Activated CD8-positive, alpha-beta T cell treated with anti-CD3 and anti-CD28 coated beads for 36 hours (primary cell): Measurements from ENCODE around the gene ZNRF2. TPM values are rescaled to one million over a fixed set of nuclear protein-coding genes. Genes with fewer than 3 reads are reported as not detected.
"Not testable (repeated sequence)": the region's sequence is repeated elsewhere in the genome, so short reads cannot be mapped to it uniquely, and the experiment has no call there.

Experiments
- ATAC-seq: fragments of 200-7000 bp; cut with Tn5 transposase; one replicate; pipeline ENCODE4 v1.10.0; 2021; ENCODE audit warnings: mild to moderate bottlenecking, moderate library complexity
- CTCF ChIA-PET: fragments of 350-600 bp; sonication (Branson Sonifier 250); formaldehyde crosslinking; loops from one replicate; lab custom pipeline; 2021; ENCODE audit warnings: antibody characterized with exemption; lab: Charles Lee
- POLR2A ChIA-PET: fragments of 350-600 bp; sonication (Branson Sonifier 250); formaldehyde crosslinking; loops from one replicate; lab custom pipeline; 2021; ENCODE audit warnings: antibody characterized with exemption; lab: Charles Lee
- DNase-seq: peaks from one replicate; pipeline ENCODE4 v3.0.0-alpha.2; 2020
- H3K27ac Mint-ChIP-seq: one replicate; pipeline ENCODE4 v1.8.0; 2021; ENCODE audit warnings: mild to moderate bottlenecking, mixed read lengths
- H3K27me3 Mint-ChIP-seq: one replicate; pipeline ENCODE4 v1.8.0; 2021; ENCODE audit warnings: mixed read lengths
- H3K36me3 Mint-ChIP-seq: one replicate; pipeline ENCODE4 v1.8.0; 2021; ENCODE audit warnings: low read depth, mixed read lengths
- H3K4me1 Mint-ChIP-seq: one replicate; pipeline ENCODE4 v1.8.0; 2021; ENCODE audit warnings: low read depth, mixed read lengths
- H3K4me3 Mint-ChIP-seq: one replicate; pipeline ENCODE4 v1.8.0; 2021; ENCODE audit warnings: mild to moderate bottlenecking, moderate library complexity, mixed read lengths
- H3K9me3 Mint-ChIP-seq: one replicate; pipeline ENCODE4 v1.8.0; 2021; ENCODE audit warnings: mixed read lengths
- intact Hi-C: fragments of 100-400 bp; cut with micrococcal nuclease; formaldehyde crosslinking; loops from one replicate; pipeline ENCODE4 v1.10.0; 2022
- total RNA-seq, 2 experiments: library from RNA; stranded (reverse); gene quantifications; one replicate each; pipeline ENCODE4 v1.2.3, GENCODE V29; 2021
- TF ChIP-seq, protein P1 (sequence below): fragments of 200-600 bp; IDR thresholded peaks from one replicate; pipeline ENCODE4 v1.8.0; 2022; ENCODE audit warnings: antibody characterized with exemption, mild to moderate bottlenecking

Gene ZNRF2
- total RNA-seq, 2 experiments from 2014 or later: 8.9 to 9.7 TPM

DNA sequence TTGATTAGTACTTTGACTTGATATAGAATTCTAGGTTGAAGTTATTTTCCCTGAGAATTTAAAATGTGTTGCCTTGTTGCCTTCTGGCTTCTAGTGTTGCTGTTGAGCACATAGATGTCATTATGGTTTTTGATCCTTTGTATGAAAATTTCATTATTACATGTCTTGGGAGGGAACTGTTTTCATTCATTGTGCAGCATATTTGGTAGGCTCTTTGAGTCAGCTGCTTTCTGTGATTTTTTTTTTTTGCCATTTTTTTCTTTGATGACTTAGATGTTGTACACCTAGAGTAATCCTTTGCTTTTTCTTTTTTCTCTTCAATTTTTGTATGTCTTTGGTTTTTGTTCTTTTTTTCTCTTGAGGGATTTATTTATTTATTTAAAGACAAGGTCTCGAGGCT is 13.1 kb downstream of the ZNRF2 start:
- H3K4me3 Mint-ChIP-seq, H3K27me3 Mint-ChIP-seq, CTCF ChIA-PET, DNase-seq, intact Hi-C loops, POLR2A ChIA-PET, H3K36me3 Mint-ChIP-seq, ATAC-seq, H3K27ac Mint-ChIP-seq, H3K9me3 Mint-ChIP-seq: not testable (repeated sequence)
- H3K4me1 Mint-ChIP-seq: peaks cover 41% of the 10 kb centered on the region

DNA sequence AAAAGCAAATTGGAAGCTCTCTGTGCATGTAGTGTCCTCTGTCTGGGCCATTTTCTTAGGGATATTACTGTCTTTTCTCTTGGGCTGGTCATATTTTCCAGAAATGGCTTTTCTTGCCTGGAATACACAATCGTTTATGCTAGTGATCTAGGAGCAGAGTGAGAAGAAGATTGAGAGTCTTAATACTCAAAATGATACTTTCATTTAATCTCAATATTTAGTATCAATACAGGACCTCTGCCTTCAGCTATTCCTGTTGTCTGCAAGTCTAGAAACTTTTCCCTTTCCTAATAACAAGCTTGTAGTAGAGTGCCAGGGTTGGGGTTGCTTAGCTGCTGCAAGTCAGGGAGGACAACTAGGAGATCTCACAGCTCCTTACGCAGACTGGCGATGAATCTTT is 14.0 kb downstream of the ZNRF2 start:
- DNase-seq, ATAC-seq, POLR2A ChIA-PET, CTCF ChIA-PET, H3K4me3 Mint-ChIP-seq, intact Hi-C loops, H3K27me3 Mint-ChIP-seq, H3K36me3 Mint-ChIP-seq, H3K9me3 Mint-ChIP-seq, H3K27ac Mint-ChIP-seq: not testable (repeated sequence)
- peaks cover 40% of the 10 kb centered on the region for H3K4me1 Mint-ChIP-seq

DNA sequence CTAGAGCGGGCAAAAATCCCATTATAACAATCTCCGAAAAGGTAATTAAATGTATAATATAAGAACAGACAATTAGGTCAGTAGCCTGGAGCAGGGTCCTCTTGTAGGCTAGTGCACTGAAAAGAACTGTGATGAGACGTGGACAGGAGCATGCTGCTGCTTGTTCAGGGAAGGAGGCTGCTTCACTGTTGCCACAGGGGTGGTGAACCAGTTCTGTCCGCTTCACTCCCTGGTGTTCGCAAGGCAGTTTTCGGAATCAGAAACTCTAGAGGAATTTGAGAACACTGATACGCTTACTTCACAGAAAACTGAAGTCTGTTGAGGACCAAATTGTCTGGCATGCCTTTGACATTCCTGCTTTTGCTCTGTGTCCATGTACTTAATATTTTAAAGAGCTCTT is 17.4 kb downstream of the ZNRF2 start:
- Mint-ChIP-seq H3K36me3 (no peaks in the 10 kb centered on the region), H3K27me3 (no peaks in the 10 kb centered on the region), H3K4me3 (no peak overlapping the region), H3K27ac (no peak overlapping the region), H3K9me3 (no peaks in the 10 kb centered on the region), H3K4me1 (peaks cover 49% of the 10 kb centered on the region)
- ChIA-PET POLR2A (interaction anchor here (0.9 to 1.2 kb wide), 2 partner anchors 15 to 46 kb away, joined by 3 to 4 read pairs; no protein-coding TSS in a partner anchor), CTCF (interaction anchor here (1.1 to 1.3 kb wide), 2 partner anchors 9 to 11 kb away, joined by 3 read pairs; no protein-coding TSS in a partner anchor)
- TF ChIP-seq, protein P1, sequence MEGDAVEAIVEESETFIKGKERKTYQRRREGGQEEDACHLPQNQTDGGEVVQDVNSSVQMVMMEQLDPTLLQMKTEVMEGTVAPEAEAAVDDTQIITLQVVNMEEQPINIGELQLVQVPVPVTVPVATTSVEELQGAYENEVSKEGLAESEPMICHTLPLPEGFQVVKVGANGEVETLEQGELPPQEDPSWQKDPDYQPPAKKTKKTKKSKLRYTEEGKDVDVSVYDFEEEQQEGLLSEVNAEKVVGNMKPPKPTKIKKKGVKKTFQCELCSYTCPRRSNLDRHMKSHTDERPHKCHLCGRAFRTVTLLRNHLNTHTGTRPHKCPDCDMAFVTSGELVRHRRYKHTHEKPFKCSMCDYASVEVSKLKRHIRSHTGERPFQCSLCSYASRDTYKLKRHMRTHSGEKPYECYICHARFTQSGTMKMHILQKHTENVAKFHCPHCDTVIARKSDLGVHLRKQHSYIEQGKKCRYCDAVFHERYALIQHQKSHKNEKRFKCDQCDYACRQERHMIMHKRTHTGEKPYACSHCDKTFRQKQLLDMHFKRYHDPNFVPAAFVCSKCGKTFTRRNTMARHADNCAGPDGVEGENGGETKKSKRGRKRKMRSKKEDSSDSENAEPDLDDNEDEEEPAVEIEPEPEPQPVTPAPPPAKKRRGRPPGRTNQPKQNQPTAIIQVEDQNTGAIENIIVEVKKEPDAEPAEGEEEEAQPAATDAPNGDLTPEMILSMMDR: no peak
- no peak for DNase-seq
- no peak for ATAC-seq
- intact Hi-C loops: no loop called here

DNA sequence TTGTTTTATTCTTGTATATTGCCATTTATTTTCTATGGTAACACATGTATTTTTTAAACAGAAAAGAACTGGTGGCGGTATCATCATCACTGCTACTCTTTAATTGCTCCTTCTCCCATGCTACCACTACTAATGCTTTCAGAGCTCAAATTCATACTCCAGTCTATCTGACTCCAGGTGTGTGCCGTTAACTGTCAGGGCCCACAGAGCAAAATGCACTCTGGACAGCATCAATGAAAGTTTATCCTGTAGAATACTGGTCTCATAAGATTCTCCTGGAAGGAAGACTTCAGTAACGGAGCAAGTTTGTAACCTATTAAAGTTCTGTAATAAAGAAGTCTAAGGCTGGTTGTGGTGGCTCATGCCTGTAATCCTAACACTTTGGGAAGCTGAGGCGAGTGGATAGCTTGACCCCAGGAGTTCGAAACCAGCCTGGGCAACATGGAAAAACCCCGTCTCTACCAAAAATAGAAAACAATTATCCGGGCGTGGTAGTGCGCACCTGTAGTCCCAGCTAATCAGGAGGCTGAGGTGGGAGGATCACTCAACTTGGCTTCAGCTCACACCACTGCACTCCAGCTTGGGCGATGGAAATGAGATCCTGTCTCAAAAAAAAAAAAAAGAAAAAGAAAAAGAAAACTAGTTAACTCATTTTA is 18.4 kb downstream of the ZNRF2 start:
- TF ChIP-seq, protein P1: no peak
- no peaks in the 10 kb centered on the region for H3K27me3 Mint-ChIP-seq
- H3K27ac Mint-ChIP-seq: no peak overlapping the region
- DNase-seq (no peak), ATAC-seq (no peak)
- H3K4me1 Mint-ChIP-seq: peaks cover 49% of the 10 kb centered on the region
- intact Hi-C loops: no loop called here
- H3K4me3 Mint-ChIP-seq: no peak overlapping the region
- no peaks in the 10 kb centered on the region for H3K9me3 Mint-ChIP-seq
- no peaks in the 10 kb centered on the region for H3K36me3 Mint-ChIP-seq
- ChIA-PET CTCF (interaction anchor here (1.0 to 1.7 kb wide), 2 partner anchors 11 to 20 kb away, joined by 3 to 6 read pairs; no protein-coding TSS in a partner anchor), POLR2A (interaction anchor here (1.0 kb wide), 1 partner anchor 11 kb away, joined by 3 read pairs; no protein-coding TSS in a partner anchor)

DNA sequence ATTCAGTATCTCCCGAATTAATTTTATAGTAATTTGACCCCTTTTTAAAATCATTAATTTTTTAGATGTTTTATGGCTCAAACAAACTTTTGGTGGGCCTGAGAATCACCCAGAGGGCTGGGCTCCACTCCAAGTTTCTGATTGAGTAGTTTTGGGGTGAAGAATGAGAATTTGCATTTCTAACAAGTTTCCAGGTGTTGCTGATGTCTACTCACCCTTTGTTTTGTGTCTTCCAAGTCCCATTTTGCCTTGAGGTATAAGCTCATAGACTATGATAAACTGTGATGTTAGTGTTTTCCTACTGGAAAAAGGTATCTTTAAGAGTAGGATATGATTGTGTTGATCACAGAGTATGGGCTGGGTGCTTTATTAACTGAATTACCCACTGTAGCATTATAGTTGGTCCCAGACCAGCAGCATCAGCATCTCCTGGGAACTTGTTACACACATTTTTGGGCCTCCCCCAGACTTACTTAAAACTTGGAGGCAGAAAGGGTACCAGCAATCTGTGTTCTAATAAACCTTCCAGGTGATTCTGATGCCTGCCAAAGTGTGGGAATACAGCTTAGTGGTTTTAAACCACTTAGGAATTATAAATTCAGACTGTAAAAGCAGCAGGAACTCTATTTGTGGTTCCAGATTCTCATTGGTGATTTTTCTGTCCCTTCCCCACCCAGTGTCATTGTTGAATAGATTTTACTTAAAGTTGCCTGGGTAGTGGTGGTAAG is 19.1 kb downstream of the ZNRF2 start:
- ATAC-seq (no peak), DNase-seq (no peak)
- POLR2A ChIA-PET: interaction anchor here (0.6 to 1.3 kb wide), 3 partner anchors 8 to 19 kb away, joined by 3 to 4 read pairs (median 4); no protein-coding TSS in a partner anchor
- Mint-ChIP-seq H3K27me3 (no peaks in the 10 kb centered on the region), H3K4me3 (no peak overlapping the region), H3K4me1 (peaks cover 52% of the 10 kb centered on the region), H3K27ac (no peak overlapping the region), H3K36me3 (peaks cover 1% of the 10 kb centered on the region), H3K9me3 (no peaks in the 10 kb centered on the region)
- TF ChIP-seq, protein P1: no peak
- intact Hi-C loops: no loop called here
- CTCF ChIA-PET: interaction anchor here (0.9 to 1.7 kb wide), 2 partner anchors 19 to 28 kb away, joined by 3 to 6 read pairs; no protein-coding TSS in a partner anchor
